ENCODE results near the gene SMAD3.

Gene SMAD3

DNA sequence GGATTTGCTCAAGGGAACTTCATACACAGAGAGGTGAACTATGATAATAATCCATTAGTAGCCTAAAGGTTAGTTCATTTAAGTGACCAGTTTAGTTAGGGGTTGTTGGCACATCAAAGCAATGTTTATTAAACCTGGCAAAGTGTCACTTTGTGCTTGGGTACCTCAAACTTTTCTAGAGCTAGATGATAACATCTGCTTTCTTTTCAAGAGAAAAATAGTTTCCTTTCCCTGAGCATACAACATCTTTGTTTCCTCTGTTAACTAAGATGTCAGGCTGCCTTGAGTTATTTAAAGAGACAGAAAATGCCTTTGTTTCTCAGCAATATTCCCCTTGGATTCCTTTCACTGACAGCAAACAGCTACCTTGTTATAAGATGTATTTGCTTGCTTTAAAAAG, 26.7 kb upstream of the SMAD3 start:
- Histone ChIP-seq H3K9me3 (ENCODE audit: control insufficient read depth, low read length) (no peaks in the 10 kb centered on the region), H3K9ac (ENCODE audit: low read length) (no peak overlapping the region), H3K4me3 (ENCODE audit: low read length) (no peak overlapping the region), H3K4me1 (ENCODE audit: control insufficient read depth, insufficient read depth, low read length) (peaks cover 26% of the 10 kb centered on the region), H3K36me3 (ENCODE audit: control insufficient read depth, insufficient read depth, low read length) (no peaks in the 10 kb centered on the region), H3K27me3 (ENCODE audit: control insufficient read depth, insufficient read depth, low read length) (peaks cover 6% of the 10 kb centered on the region)

DNA sequence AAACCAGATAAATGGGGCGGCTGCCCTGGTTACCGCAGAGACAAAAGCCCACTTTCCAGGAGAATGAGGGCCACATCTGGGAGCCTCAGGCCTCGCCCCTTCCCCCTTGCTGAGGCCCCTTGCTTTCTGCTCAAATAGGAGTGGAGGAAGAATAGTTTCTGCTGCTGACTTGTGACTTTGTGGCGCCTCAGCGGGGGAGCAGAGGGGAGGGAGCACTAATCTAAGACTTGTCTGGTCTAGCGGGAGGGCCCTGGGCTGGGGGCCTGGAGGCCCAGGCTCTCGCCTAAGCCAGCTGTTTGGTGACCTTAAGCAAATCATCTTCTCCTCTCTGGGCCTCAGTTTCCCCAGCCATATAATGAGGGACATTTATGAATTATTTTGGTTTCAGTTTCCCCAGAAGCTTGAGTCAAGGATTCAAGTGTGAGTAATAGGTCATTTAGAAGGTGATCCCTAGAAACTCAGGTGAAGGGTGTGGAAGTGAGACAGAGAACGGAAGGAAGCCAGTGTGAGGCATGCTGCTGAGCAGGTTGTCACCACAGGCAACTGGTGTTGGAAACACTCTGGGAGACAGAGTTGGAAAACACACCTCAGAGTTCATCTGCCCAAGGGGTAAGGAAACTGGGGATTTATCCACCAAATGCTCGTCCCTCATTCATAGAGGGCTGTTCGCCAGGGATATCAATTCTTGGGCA, 25.9 kb upstream of the SMAD3 start:
- peaks cover 21% of the 10 kb centered on the region for H3K4me1 ChIP-seq (ENCODE audit: control insufficient read depth, insufficient read depth, low read length)
- no peaks in the 10 kb centered on the region for H3K27me3 ChIP-seq (ENCODE audit: control insufficient read depth, insufficient read depth, low read length)
- H3K9ac ChIP-seq (ENCODE audit: low read length) = no peak overlapping the region
- H3K9me3 ChIP-seq (ENCODE audit: control insufficient read depth, low read length) = no peaks in the 10 kb centered on the region
- H3K36me3 ChIP-seq (ENCODE audit: control insufficient read depth, insufficient read depth, low read length) = no peaks in the 10 kb centered on the region
- no peak overlapping the region for H3K4me3 ChIP-seq (ENCODE audit: low read length)

DNA sequence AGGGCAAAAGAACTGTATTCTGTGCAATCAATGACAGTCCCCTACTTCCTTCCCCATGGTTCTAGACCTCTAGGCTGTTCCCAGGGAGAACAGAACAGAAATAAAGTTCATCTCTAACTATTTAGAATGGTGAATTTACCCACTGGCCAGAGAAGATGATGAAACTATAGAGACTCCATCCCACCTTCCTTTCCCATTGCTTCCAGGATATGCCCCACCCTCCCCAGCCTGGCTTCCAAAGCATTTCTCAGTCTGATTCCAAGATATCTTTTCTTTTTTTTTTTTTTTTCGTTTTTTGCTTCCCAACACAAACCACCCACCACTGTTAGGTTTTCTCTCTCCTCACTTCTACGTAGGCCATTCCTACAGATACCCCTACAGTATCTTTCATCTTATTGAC, 25.1 kb upstream of the SMAD3 start:
- peaks cover 21% of the 10 kb centered on the region for H3K4me1 ChIP-seq (ENCODE audit: control insufficient read depth, insufficient read depth, low read length)
- H3K9ac ChIP-seq (ENCODE audit: low read length) = no peak overlapping the region
- H3K36me3 ChIP-seq (ENCODE audit: control insufficient read depth, insufficient read depth, low read length) = no peaks in the 10 kb centered on the region
- no peaks in the 10 kb centered on the region for H3K9me3 ChIP-seq (ENCODE audit: control insufficient read depth, low read length)
- H3K27me3 ChIP-seq (ENCODE audit: control insufficient read depth, insufficient read depth, low read length) = no peaks in the 10 kb centered on the region
- H3K4me3 ChIP-seq (ENCODE audit: low read length) = no peak overlapping the region

DNA sequence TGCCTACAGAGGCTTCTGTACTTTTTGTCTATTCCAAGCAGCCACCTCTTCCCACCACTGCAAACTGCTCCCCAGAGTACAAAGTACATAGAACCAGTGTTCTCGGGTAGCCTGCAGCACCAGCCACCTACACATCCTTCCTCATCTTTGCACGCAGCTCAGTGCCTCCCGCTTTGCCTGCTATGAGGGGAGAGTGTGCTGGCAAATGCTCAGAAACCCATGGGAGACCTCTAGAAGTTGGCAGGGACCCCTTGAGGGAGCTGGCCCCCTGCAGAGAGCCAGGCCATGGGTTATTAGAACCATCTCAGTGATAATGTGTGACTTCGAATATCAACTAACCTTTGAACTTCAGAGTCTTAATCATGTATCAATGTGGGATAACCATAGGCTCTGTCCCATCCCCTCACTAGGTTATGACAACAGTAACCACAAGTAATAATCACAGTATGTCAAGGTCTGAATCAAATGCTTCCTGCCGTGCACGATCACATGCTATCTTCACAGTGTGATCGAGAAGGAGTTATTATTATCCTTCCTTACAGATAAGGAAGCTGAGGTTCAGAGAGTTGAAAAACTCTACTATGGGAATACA, 22.8 kb upstream of the SMAD3 start:
- H3K36me3 ChIP-seq (ENCODE audit: control insufficient read depth, insufficient read depth, low read length) = no peaks in the 10 kb centered on the region
- no peak overlapping the region for H3K9ac ChIP-seq (ENCODE audit: low read length)
- H3K4me1 ChIP-seq (ENCODE audit: control insufficient read depth, insufficient read depth, low read length) = peaks cover 29% of the 10 kb centered on the region
- H3K27me3 ChIP-seq (ENCODE audit: control insufficient read depth, insufficient read depth, low read length) = no peaks in the 10 kb centered on the region
- no peak overlapping the region for H3K4me3 ChIP-seq (ENCODE audit: low read length)
- H3K9me3 ChIP-seq (ENCODE audit: control insufficient read depth, low read length) = no peaks in the 10 kb centered on the region

DNA sequence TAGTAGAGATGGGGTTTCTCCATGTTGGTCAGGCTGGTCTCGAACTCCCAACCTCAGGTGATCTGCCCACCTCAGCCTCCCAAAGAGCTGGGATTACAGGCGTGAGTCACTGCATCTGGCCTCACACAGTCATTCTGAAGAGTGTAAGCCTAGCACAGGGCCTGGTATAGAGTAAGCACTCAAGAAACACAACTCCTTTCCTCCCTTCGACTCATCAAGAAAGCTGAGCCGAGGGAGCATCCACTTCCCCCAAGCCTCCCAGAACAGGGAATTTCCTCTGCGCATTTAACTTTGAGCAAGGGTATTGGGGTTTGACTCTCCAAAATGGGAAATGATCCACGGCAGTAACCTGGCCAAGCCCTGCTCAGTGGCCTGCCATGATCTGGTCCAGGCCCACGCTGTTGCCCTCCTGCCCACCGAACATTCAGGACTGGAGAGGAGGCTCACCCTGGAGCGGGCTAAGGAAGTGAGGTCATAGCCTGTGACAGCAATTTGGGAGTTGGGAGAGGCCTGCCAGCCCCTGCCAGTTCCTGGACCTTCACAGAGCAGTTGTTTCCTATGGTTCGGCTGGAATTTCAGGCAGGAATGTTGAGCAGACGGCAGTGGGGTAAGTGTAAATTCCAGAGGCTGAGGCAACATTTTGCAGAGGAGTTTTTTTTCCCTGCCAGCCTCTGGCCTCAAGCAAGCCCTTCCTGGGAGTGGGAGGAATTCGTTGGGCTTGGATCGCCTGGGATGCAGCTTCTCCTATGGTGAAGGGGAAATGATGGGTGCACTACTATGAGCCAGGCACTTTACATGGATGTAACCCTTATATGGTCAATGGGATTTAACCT, 21.2 kb upstream of the SMAD3 start:
- Histone ChIP-seq H3K9ac (ENCODE audit: low read length) (no peak overlapping the region), H3K4me3 (ENCODE audit: low read length) (no peak overlapping the region), H3K36me3 (ENCODE audit: control insufficient read depth, insufficient read depth, low read length) (no peaks in the 10 kb centered on the region), H3K27me3 (ENCODE audit: control insufficient read depth, insufficient read depth, low read length) (no peaks in the 10 kb centered on the region), H3K9me3 (ENCODE audit: control insufficient read depth, low read length) (no peaks in the 10 kb centered on the region), H3K4me1 (ENCODE audit: control insufficient read depth, insufficient read depth, low read length) (peaks cover 44% of the 10 kb centered on the region)

DNA sequence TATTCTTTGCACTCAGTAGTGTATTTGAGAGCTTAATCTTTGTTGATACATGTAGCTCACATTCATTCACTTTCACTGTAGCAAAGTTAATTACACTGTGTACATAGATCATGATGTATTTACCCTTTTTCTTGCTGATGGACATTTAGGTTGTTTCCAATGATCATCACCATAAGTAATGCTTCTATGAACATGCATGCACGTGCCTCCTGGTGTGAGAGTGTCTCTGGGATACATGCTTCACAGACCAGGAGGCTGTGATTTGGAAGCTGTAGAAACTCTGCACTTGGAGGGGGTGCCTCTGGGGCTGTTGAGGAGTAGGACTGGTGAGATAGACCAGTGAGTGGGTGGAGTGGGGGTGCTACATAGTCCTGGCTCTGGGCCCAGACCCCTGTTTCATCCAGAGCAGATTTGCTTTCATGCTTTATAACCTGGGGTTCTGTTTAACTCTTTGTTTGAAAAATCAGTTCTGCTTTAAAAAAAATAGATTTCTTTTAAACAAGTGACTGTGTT, 18.2 kb upstream of the SMAD3 start:
- Histone ChIP-seq H3K9me3 (ENCODE audit: control insufficient read depth, low read length) (no peaks in the 10 kb centered on the region), H3K36me3 (ENCODE audit: control insufficient read depth, insufficient read depth, low read length) (no peaks in the 10 kb centered on the region), H3K27me3 (ENCODE audit: control insufficient read depth, insufficient read depth, low read length) (no peaks in the 10 kb centered on the region), H3K4me3 (ENCODE audit: low read length) (no peak overlapping the region), H3K9ac (ENCODE audit: low read length) (no peak overlapping the region), H3K4me1 (ENCODE audit: control insufficient read depth, insufficient read depth, low read length) (peaks cover 58% of the 10 kb centered on the region)

DNA sequence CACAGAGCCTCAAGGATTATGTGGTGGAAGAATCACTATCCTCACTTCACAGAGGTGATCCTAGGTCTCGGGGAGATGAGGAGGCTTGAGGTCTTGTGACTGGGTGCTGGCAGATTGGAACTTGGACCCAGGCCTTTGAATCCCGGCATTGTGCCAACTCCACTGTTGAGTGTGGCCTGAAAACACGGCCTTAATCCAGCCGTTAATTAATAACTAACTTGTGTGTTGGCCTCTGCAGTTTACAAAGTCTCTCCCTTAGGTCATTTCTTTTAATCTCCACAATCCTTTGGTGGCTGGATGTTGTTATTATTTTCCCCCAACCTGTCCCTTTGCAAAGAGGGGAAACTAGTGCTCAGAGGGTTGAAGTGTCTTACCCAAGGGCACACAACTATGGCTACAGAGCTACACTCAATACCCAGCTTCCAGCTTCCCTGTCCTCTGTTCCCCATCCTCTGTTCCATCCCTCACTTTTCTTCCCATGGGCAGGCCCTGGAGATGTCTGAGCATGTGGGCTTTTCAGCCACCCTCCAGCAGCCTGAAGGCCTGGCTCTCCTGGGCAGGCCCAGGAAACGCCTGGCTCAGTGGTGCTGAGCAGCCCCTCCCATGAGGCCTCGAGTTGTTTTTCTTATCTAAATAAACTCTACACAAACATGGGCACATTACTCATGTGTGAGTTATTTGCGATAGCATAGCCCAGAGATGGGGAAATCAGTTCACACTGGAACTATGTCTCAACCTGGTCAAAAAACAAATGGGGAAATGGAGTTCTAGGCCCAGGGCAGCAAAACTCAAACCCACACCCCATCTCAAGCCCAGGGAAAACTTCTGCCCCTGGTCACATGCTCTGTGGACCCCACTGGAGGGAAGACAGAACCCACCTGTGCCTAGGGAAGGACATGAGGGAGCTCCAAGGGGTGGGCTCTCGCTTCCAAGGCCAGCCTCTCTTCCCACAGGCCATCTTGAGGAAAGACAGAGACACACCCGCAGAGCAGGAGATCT, 16.8 kb upstream of the SMAD3 start:
- Histone ChIP-seq H3K36me3 (ENCODE audit: control insufficient read depth, insufficient read depth, low read length) (no peaks in the 10 kb centered on the region), H3K27me3 (ENCODE audit: control insufficient read depth, insufficient read depth, low read length) (no peaks in the 10 kb centered on the region), H3K9me3 (ENCODE audit: control insufficient read depth, low read length) (no peaks in the 10 kb centered on the region), H3K4me1 (ENCODE audit: control insufficient read depth, insufficient read depth, low read length) (peaks cover 47% of the 10 kb centered on the region), H3K4me3 (ENCODE audit: low read length) (peak overlapping the region; percentile 47), H3K9ac (ENCODE audit: low read length) (peak overlapping the region; percentile 75)

DNA sequence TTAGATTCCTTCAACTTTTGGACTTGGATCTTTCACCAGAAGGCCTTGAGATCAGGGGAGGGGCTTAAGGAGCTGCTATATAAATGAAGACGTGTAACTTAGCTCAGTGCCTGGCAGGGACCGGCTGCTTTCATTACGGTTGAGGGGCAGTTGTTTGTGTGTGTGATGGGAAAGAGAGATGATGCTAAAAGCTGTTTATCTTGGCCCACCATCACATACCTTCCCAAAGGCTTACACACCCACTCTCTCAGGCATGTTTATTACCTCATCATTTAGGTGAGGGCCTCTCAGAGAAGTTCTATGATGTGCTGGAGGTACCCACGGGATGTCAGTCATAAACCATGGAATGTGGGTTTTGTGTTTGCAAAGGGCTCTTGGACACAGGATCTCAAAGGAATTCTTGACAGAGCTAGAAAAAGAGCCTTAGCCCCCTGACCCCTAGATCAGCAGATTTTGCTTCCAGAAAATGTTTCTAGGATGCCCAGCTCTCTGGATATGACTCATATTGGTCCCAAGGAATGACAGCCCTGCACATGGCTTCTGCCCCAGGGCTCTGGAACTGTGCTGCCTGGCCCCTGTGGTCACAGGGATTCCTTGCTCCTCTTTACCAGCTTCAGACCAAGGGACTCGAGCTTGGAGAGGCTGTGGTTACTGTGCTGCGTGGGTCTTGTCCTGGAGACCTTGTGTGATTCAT, 15.9 kb upstream of the SMAD3 start:
- Histone ChIP-seq H3K27me3 (ENCODE audit: control insufficient read depth, insufficient read depth, low read length) (no peaks in the 10 kb centered on the region), H3K9ac (ENCODE audit: low read length) (no peak overlapping the region), H3K4me3 (ENCODE audit: low read length) (no peak overlapping the region), H3K9me3 (ENCODE audit: control insufficient read depth, low read length) (no peaks in the 10 kb centered on the region), H3K4me1 (ENCODE audit: control insufficient read depth, insufficient read depth, low read length) (peaks cover 47% of the 10 kb centered on the region), H3K36me3 (ENCODE audit: control insufficient read depth, insufficient read depth, low read length) (no peaks in the 10 kb centered on the region)

DNA sequence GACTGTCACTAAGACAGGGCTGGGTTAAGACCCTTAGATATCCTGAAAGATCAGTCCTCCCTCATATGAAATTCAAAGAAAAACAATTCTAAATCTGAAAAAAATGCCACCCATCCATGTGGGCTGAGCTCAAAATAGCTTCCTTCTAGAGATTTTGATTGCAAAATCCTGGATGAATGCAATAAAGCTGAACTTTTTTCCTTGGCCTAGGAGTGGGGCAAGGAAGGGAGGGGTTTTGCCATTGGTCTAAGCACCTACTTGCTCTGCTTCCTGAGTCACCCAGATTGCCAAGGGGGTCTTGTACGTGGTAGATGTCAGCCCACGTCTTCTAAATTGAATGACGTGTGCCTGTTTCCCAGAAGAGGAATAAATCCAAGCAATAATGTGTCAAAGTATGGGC, 15.3 kb upstream of the SMAD3 start:
- Histone ChIP-seq H3K4me1 (ENCODE audit: control insufficient read depth, insufficient read depth, low read length) (peaks cover 47% of the 10 kb centered on the region), H3K27me3 (ENCODE audit: control insufficient read depth, insufficient read depth, low read length) (no peaks in the 10 kb centered on the region), H3K4me3 (ENCODE audit: low read length) (no peak overlapping the region)

DNA sequence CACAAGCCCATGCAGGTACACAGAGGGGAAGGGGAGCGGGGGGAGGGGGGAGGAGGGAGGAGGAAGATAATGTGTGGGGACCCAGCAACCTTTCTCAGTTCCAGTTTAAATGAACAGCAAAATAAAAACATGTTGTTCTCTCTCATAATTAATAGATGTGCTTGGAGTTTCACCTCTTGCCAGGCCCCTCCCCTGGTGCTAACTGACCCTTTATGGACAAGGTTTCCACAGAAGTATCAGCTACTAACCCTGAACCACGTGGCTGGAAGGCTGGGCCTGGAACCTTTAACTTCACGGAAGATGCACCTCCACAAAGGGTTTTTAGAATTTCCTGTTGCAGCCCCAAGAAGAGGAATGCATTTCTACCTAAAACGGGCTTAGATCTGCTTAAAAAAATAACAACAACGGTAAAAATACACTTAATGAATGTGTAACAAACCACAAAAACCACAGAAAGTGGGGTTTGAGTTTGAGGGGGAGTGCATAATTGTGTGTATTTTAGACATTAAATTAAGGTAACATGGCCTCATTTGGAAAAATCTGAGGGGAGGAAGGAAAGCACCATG, 14.8 kb upstream of the SMAD3 start:
- Histone ChIP-seq H3K4me3 (ENCODE audit: low read length) (no peak overlapping the region), H3K4me1 (ENCODE audit: control insufficient read depth, insufficient read depth, low read length) (peaks cover 47% of the 10 kb centered on the region), H3K36me3 (ENCODE audit: control insufficient read depth, insufficient read depth, low read length) (no peaks in the 10 kb centered on the region), H3K27me3 (ENCODE audit: control insufficient read depth, insufficient read depth, low read length) (no peaks in the 10 kb centered on the region), H3K9me3 (ENCODE audit: control insufficient read depth, low read length) (no peaks in the 10 kb centered on the region), H3K9ac (ENCODE audit: low read length) (no peak overlapping the region)

More for the DNA sequence above, 15.3 kb upstream of the SMAD3 start:
- Histone ChIP-seq H3K9ac (ENCODE audit: low read length) (no peak overlapping the region), H3K36me3 (ENCODE audit: control insufficient read depth, insufficient read depth, low read length) (no peaks in the 10 kb centered on the region), H3K9me3 (ENCODE audit: control insufficient read depth, low read length) (no peaks in the 10 kb centered on the region)

All from mucosa of stomach (tissue), 1 donor.